Sciatic nerve (tissue), 2 donors: ENCODE data around the gene RPS14. TPM values are rescaled to one million over a fixed set of nuclear protein-coding genes. Genes with fewer than 3 reads are reported as not detected.

Source experiments
- ATAC-seq: fragments of 200-7000 bp; cut with Tn5 transposase; one replicate; pipeline ENCODE4 v1.9.1; 2020; ENCODE audit warnings: mild to moderate bottlenecking, moderate library complexity
- DNase-seq: peaks from one replicate; pipeline ENCODE4 v3.0.0-alpha.2; 2020; ENCODE audit warnings: low spot score
- intact Hi-C: fragments of 100-400 bp; cut with DNase I; formaldehyde crosslinking; loops from one replicate; pipeline ENCODE4 v1.14.2; 2022
- total RNA-seq: library from RNA; stranded (reverse); fragmentation: NEBNext Ultra II Directional; extraction: Animal tissue kit (Norgen Biotek cat#: 25700); gene quantifications from one replicate; pipeline ENCODE4 v1.2.1, GENCODE V29; 2021
- donor health status: DM: no; HTN: no; CAD: no.
- donor health status: DM: no; HTN: no; CAD: no.

RPS14 gene
- total RNA-seq, 1 donor from 2014 or later = 1,412 TPM

- intact Hi-C loops = no loop called here
- ATAC-seq (no peak), DNase-seq (no peak)
These were observed 54.4 kb downstream of the RPS14 start for GRCh38 chr5:150394912-150395687.

- DNase-seq = no peak
- intact Hi-C loops = no loop called here
- no peak for ATAC-seq
These were observed 55.4 kb downstream of the RPS14 start for GRCh38 chr5:150394131-150394530.

GRCh38 chr5:150393096-150393645 is 56.4 kb downstream of the RPS14 start:
- ATAC-seq = no peak
- DNase-seq = no peak
- intact Hi-C loops = no loop called here

- intact Hi-C loops = no loop called here
- DNase-seq = no peak
- ATAC-seq = no peak
These were observed 56.9 kb downstream of the RPS14 start for GRCh38 chr5:150392680-150393079.

Other genes with a start within 250 kb of the RPS14 start
- gene CAMK2A, start 160.0 kb downstream of the RPS14 start, total RNA-seq = 2.5 TPM
- 6.3 TPM for gene ARSI, start 146.8 kb downstream of the RPS14 start, total RNA-seq
- 30.0 TPM for gene TCOF1, start 92.0 kb downstream of the RPS14 start, total RNA-seq
- gene CD74, start 36.8 kb downstream of the RPS14 start, total RNA-seq = 989 TPM
- 109 TPM for gene NDST1, start 58.4 kb upstream of the RPS14 start, total RNA-seq
- 179 TPM for gene SYNPO, start 190.9 kb upstream of the RPS14 start, total RNA-seq
- 17.9 TPM for gene MYOZ3, start 211.5 kb upstream of the RPS14 start, total RNA-seq